H1 (cell line): ENCODE measurements around the gene SLC12A8.

Source experiments
- BACH1 ChIP-seq: IDR thresholded peaks from 2 replicates; pipeline ENCODE4 v1.6.1; 2012; ENCODE audit warnings: low read length, improper control_type of control experiment
- POLR2A ChIP-seq, 2 experiments: IDR thresholded peaks; 1 replicate in 1 of 2; 2 replicates in 1 of 2; pipeline ENCODE4 v1.6.1; 2011; ENCODE audit warnings: low read depth in 2 of 2, low read length in 2 of 2, mild to moderate bottlenecking in 2 of 2; ENCODE audit errors: control extremely low read depth in 1 of 2
- SIN3A ChIP-seq, 2 experiments: IDR thresholded peaks in 1 of 2; conservative IDR thresholded peaks in 1 of 2; 2 replicates each; pipeline ENCODE4 v1.6.1; 2011 to 2012; ENCODE audit warnings: low read length in 2 of 2, improper control_type of control experiment in 1 of 2, low read depth in 1 of 2, mild to moderate bottlenecking in 1 of 2
- TF ChIP-seq, protein P1 (sequence below), 3 experiments: IDR thresholded peaks; 1 replicate in 2 of 3; 2 replicates in 1 of 3; pipeline versions ENCODE4 v1.5.1 to v1.6.1; 2011; ENCODE audit warnings: low read length in 3 of 3, mild to moderate bottlenecking in 3 of 3, inconsistent platforms in 2 of 3, low read depth in 1 of 3, moderate library complexity in 1 of 3; ENCODE audit not compliant: insufficient read depth in 1 of 3; ENCODE audit errors: control extremely low read depth in 1 of 3

- TF ChIP-seq SIN3A (conservative IDR thresholded peaks at IDR 0.05 in 1 of 2, IDR thresholded peaks at IDR 0.05 in 1 of 2; ENCODE audit: low read depth in 1 of 2, low read length in 2 of 2) (peak; percentile 35 to 64; a peak in 1 of 4 replicates), BACH1 (no peak), POLR2A (IDR thresholded peaks at IDR 0.05; ENCODE audit: control extremely low read depth in 1 of 2, low read depth in 2 of 2, low read length in 2 of 2) (no peak)
- TF ChIP-seq, protein P1, sequence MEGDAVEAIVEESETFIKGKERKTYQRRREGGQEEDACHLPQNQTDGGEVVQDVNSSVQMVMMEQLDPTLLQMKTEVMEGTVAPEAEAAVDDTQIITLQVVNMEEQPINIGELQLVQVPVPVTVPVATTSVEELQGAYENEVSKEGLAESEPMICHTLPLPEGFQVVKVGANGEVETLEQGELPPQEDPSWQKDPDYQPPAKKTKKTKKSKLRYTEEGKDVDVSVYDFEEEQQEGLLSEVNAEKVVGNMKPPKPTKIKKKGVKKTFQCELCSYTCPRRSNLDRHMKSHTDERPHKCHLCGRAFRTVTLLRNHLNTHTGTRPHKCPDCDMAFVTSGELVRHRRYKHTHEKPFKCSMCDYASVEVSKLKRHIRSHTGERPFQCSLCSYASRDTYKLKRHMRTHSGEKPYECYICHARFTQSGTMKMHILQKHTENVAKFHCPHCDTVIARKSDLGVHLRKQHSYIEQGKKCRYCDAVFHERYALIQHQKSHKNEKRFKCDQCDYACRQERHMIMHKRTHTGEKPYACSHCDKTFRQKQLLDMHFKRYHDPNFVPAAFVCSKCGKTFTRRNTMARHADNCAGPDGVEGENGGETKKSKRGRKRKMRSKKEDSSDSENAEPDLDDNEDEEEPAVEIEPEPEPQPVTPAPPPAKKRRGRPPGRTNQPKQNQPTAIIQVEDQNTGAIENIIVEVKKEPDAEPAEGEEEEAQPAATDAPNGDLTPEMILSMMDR (IDR thresholded peaks at IDR 0.05; ENCODE audit: control extremely low read depth in 1 of 3, insufficient read depth in 1 of 3, low read depth in 1 of 3, low read length in 3 of 3) = no peak
These were observed 68.4 kb downstream of the SLC12A8 start for GRCh38 chr3:125143982-125144652.
